ENCODE data around the gene MARK3. TPM values are rescaled to one million over a fixed set of nuclear protein-coding genes. Genes with fewer than 3 reads are reported as not detected.
A peak's percentile ranks its signal among the peaks of the same experiment; 100 is the strongest.
"Not testable (repeated sequence)": the region's sequence is repeated elsewhere in the genome, so short reads cannot be mapped to it uniquely, and the experiment has no call there.

MARK3 gene
- total RNA-seq, 1 experiment from 2014 or later = 189 TPM

DNA sequence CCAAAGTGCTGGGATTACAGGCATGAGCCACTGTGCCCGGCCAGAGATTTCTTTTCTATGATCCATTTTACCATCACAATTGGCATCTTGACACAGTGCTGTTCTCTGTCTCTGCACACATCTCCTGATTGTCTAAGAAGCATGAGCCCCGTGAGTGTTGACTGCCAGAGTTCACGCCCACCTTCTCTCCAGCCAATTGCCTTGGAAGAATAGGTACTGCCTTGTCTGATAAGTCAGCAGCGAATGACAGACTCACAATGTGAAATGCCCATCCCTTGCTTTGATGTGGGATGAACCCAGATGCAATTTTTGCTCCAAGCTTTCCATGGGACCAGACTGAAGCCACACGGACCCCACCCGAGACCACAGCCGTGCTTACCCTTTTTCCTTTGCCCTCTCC, 31.9 kb upstream of the MARK3 start:
- no peak for TF ChIP-seq EZH2 (IDR thresholded peaks at IDR 0.05; ENCODE audit: low read depth)
- TF ChIP-seq, protein P1, sequence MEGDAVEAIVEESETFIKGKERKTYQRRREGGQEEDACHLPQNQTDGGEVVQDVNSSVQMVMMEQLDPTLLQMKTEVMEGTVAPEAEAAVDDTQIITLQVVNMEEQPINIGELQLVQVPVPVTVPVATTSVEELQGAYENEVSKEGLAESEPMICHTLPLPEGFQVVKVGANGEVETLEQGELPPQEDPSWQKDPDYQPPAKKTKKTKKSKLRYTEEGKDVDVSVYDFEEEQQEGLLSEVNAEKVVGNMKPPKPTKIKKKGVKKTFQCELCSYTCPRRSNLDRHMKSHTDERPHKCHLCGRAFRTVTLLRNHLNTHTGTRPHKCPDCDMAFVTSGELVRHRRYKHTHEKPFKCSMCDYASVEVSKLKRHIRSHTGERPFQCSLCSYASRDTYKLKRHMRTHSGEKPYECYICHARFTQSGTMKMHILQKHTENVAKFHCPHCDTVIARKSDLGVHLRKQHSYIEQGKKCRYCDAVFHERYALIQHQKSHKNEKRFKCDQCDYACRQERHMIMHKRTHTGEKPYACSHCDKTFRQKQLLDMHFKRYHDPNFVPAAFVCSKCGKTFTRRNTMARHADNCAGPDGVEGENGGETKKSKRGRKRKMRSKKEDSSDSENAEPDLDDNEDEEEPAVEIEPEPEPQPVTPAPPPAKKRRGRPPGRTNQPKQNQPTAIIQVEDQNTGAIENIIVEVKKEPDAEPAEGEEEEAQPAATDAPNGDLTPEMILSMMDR (conservative IDR thresholded peaks at IDR 0.05) = no peak
- BruUV-seq (replicated peaks) = no TSS peak
- H3K9me3 ChIP-seq (ENCODE audit: insufficient read depth, low read depth) = peaks cover 9% of the 10 kb centered on the region
- H3K9me2 ChIP-seq (ENCODE audit: insufficient read depth) = no peaks in the 10 kb centered on the region
- H2AFZ ChIP-seq = no peak overlapping the region
- peaks cover 36% of the 10 kb centered on the region for H3K4me1 ChIP-seq (replicated peaks; ENCODE audit: insufficient read depth)
- no peaks in the 10 kb centered on the region for H3K79me2 ChIP-seq (ENCODE audit: low read depth)
- H3K27ac ChIP-seq = no peak overlapping the region
- ChIA-PET CTCF (no interaction called here), POLR2A (ENCODE audit: unreplicated experiment) (no interaction called here)
- DNase-seq = no peak
- no peak overlapping the region for H3K4me2 ChIP-seq
- no peaks in the 10 kb centered on the region for H3K27me3 ChIP-seq (ENCODE audit: insufficient read depth, low read depth)
- no peaks in the 10 kb centered on the region for H3K36me3 ChIP-seq (ENCODE audit: low read depth)
- H3F3A ChIP-seq (ENCODE audit: insufficient read depth, low read depth) = peaks cover 59% of the 10 kb centered on the region
- H4K20me1 ChIP-seq (ENCODE audit: insufficient read depth) = no peaks in the 10 kb centered on the region
- no peak overlapping the region for H3K4me3 ChIP-seq
- intact Hi-C loops (cut with micrococcal nuclease; ENCODE audit: unreplicated experiment) = loop anchor here (5.0 kb wide), 1 partner anchor 56 kb away; no protein-coding TSS in a partner anchor

DNA sequence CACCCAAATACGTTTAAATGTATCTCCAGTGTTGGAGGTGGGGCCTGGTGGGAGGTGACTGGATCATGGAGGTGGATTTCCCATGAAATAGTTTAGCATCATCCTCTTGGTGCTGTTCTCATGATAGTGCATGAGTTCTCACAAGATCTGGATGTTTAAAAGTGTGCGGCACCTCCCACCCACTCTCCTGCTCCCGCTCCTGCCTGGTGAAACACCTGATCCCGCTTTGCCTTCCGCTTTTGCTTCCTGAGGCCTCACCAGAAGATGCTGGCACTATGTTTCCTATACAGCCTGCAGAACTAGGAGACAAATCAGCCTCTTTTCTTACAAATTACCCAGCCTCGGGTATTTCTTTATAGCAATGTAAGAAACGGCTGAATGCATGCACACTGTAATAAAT, 31.1 kb upstream of the MARK3 start:
- no TSS peak for BruUV-seq (replicated peaks)
- H3K79me2 ChIP-seq (ENCODE audit: low read depth) = no peaks in the 10 kb centered on the region
- H3K4me2 ChIP-seq = peak overlapping the region; percentile 18
- peaks cover 52% of the 10 kb centered on the region for H3F3A ChIP-seq (ENCODE audit: insufficient read depth, low read depth)
- no peaks in the 10 kb centered on the region for H3K36me3 ChIP-seq (ENCODE audit: low read depth)
- DNase-seq = no peak
- TF ChIP-seq EZH2 (IDR thresholded peaks at IDR 0.05; ENCODE audit: low read depth) = no peak
- TF ChIP-seq, protein P1 (conservative IDR thresholded peaks at IDR 0.05) = no peak
- H3K9me3 ChIP-seq (ENCODE audit: insufficient read depth, low read depth) = peaks cover 9% of the 10 kb centered on the region
- no peaks in the 10 kb centered on the region for H3K9me2 ChIP-seq (ENCODE audit: insufficient read depth)
- intact Hi-C loops (cut with micrococcal nuclease; ENCODE audit: unreplicated experiment) = loop anchor here (1.0 to 5.0 kb wide), 3 partner anchors 33 to 279 kb away; no protein-coding TSS in a partner anchor
- no peaks in the 10 kb centered on the region for H4K20me1 ChIP-seq (ENCODE audit: insufficient read depth)
- peaks cover 39% of the 10 kb centered on the region for H3K4me1 ChIP-seq (replicated peaks; ENCODE audit: insufficient read depth)
- CTCF ChIA-PET = interaction anchor here (0.6 to 1.3 kb wide), 3 partner anchors 37 to 139 kb away, joined by 3 to 4 read pairs (median 4); no protein-coding TSS in a partner anchor
- POLR2A ChIA-PET (ENCODE audit: unreplicated experiment) = interaction anchor here (0.5 to 0.6 kb wide), 4 partner anchors 161 to 1588 kb away, joined by 3 to 4 read pairs (median 4); no protein-coding TSS in a partner anchor
- H2AFZ ChIP-seq = no peak overlapping the region
- no peaks in the 10 kb centered on the region for H3K27me3 ChIP-seq (ENCODE audit: insufficient read depth, low read depth)
- no peak overlapping the region for H3K27ac ChIP-seq
- H3K4me3 ChIP-seq = no peak overlapping the region

DNA sequence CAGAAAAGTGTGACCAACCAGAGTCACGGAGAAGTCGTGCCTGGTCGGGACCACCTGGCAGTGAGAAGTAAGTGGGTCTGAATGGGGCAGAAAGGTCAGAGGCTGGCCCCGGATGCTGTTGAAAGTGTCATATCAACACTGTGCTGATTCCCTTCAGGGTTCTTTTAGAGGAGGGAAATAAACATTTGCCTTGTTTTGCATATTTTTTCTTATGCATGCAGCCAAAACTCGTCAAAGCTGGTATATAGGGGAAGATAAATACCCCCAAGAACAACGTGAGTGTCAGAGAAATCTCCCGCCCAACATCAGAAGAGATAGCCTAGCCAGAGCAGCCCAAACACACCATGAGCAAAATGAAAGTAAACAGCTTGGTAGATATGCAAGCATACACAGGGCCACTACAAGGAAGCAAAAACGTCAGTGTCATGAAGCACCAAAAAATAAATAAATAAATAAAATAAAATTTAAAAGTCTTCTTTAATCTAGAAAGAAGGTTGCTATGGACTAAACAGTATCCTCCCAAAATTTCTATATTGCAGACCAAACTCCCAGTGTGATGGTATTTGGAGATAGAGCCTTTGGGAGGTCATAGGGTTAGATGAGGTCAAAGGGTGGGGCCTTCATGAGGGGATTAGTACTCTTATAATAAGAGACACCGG, 29.1 kb upstream of the MARK3 start:
- intact Hi-C loops (cut with micrococcal nuclease; ENCODE audit: unreplicated experiment) = no loop called here
- no peaks in the 10 kb centered on the region for H3K9me2 ChIP-seq (ENCODE audit: insufficient read depth)

DNA sequence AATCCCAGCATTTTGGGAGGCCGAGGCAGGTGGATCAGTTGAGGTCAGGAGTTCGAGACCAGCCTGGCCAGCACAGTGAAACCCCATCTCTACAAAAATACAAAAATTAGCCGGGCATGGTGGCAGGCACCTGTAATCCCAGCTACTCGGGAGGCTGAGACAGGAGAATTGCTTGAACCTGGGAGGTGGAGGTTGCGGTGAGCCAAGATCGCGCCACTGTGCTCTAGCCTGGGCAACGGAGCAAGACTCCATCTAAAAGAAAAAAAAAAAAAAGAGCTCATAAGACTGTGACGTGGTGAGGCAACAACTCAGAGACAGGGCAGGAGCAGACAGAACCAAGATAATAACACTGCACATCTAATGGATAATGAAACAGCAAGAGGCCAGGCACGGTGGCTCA, 27.7 kb upstream of the MARK3 start:
- H2AFZ ChIP-seq; H3K4me2 ChIP-seq; H3K4me3 ChIP-seq; H3K79me2 ChIP-seq (ENCODE audit: low read depth); DNase-seq; H3K9me2 ChIP-seq (ENCODE audit: insufficient read depth); H3K9me3 ChIP-seq (ENCODE audit: insufficient read depth, low read depth); H4K20me1 ChIP-seq (ENCODE audit: insufficient read depth); H3K27me3 ChIP-seq (ENCODE audit: insufficient read depth, low read depth); BruUV-seq (replicated peaks); H3K36me3 ChIP-seq (ENCODE audit: low read depth); intact Hi-C loops (cut with micrococcal nuclease; ENCODE audit: unreplicated experiment); H3K27ac ChIP-seq: not testable (repeated sequence)
- Histone ChIP-seq H3F3A (ENCODE audit: insufficient read depth, low read depth) (peaks cover 72% of the 10 kb centered on the region), H3K4me1 (replicated peaks; ENCODE audit: insufficient read depth) (peaks cover 54% of the 10 kb centered on the region)
- POLR2A ChIA-PET (ENCODE audit: unreplicated experiment) = interaction anchor here (0.6 kb wide), 1 partner anchor 15 kb away, joined by 4 read pairs; no protein-coding TSS in a partner anchor
- CTCF ChIA-PET = interaction anchor here (0.6 to 1.0 kb wide), 6 partner anchors 13 to 360 kb away, joined by 4 to 5 read pairs (median 4); no protein-coding TSS in a partner anchor

More for the DNA sequence above, 29.1 kb upstream of the MARK3 start:
- H3K36me3 ChIP-seq (ENCODE audit: low read depth) = no peaks in the 10 kb centered on the region
- peaks cover 41% of the 10 kb centered on the region for H3K4me1 ChIP-seq (replicated peaks; ENCODE audit: insufficient read depth)
- no peaks in the 10 kb centered on the region for H4K20me1 ChIP-seq (ENCODE audit: insufficient read depth)
- H2AFZ ChIP-seq = no peak overlapping the region
- no peak overlapping the region for H3K4me3 ChIP-seq
- peak overlapping the region; percentile 18 for H3K4me2 ChIP-seq
- no peak for DNase-seq
- ChIA-PET CTCF (interaction anchor here (0.7 to 1.4 kb wide), 2 partner anchors 16 to 19 kb away, joined by 3 read pairs; no protein-coding TSS in a partner anchor), POLR2A (ENCODE audit: unreplicated experiment) (no interaction called here)
- peaks cover 60% of the 10 kb centered on the region for H3F3A ChIP-seq (ENCODE audit: insufficient read depth, low read depth)
- H3K9me3 ChIP-seq (ENCODE audit: insufficient read depth, low read depth) = peaks cover 9% of the 10 kb centered on the region
- H3K27me3 ChIP-seq (ENCODE audit: insufficient read depth, low read depth) = no peaks in the 10 kb centered on the region
- no TSS peak for BruUV-seq (replicated peaks)
- no peaks in the 10 kb centered on the region for H3K79me2 ChIP-seq (ENCODE audit: low read depth)
- no peak for TF ChIP-seq EZH2 (IDR thresholded peaks at IDR 0.05; ENCODE audit: low read depth)
- TF ChIP-seq, protein P1 (conservative IDR thresholded peaks at IDR 0.05) = no peak
- H3K27ac ChIP-seq = no peak overlapping the region

Measured in PC-9 (cell line).